Measurements from ENCODE around the gene SERAC1.

GRCh38 chr6:158154816-158155215, 13.2 kb downstream of the SERAC1 start:
- TF ChIP-seq ESRRG (CRISPR knock-in tag; IDR thresholded peaks at IDR 0.05) (no peak), ZNF8 (CRISPR knock-in tag; IDR thresholded peaks at IDR 0.05) (no peak)
